Measurements from ENCODE around the gene CXorf38.
"Not testable (repeated sequence)": the region's sequence is repeated elsewhere in the genome, so short reads cannot be mapped to it uniquely, and the experiment has no call there.

Gene CXorf38

DNA sequence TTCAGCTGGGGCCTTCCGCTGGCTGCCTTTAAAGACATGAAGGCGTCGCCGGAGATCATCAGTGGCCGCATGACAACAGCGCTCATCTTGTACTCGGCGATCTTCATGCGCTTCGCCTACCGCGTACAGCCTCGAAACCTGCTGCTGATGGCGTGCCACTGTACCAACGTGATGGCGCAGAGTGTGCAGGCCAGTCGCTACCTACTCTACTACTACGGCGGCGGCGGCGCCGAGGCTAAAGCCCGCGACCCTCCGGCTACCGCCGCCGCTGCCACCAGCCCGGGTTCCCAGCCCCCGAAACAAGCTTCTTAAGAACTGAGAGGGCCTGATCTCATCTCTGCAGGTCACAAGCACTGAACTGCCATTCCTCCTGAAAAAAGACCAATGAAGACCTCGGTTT lies 23.7 kb downstream of the CXorf38 start:
- DNase-seq, result no peak

DNA sequence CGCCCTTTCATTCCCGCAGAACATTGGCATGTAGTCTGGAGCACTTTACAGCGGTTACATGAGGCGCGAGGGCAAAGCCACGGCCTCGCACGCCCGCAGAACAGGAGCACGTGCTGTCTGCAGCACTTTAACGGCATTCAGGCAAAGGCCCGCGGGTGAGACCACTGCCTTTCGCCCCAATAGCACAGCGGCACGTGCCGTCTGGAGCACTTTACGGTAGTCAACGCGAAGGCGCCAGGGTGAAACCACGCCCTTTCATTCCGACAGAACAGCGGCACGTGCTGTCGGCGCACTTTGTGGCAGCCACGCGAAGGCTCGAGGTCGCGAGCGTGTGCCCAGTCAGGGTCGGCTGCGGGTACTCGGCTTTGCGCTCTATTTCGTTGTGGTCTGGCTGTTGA lies 24.2 kb downstream of the CXorf38 start, which contains the start of gene MPC1L:
TSS of gene MPC1L (plus strand) at position 290 of the 398 bp plus-strand sequence. CDS start 138 bp downstream, outside the sequence.
- no peak for DNase-seq

DNA sequence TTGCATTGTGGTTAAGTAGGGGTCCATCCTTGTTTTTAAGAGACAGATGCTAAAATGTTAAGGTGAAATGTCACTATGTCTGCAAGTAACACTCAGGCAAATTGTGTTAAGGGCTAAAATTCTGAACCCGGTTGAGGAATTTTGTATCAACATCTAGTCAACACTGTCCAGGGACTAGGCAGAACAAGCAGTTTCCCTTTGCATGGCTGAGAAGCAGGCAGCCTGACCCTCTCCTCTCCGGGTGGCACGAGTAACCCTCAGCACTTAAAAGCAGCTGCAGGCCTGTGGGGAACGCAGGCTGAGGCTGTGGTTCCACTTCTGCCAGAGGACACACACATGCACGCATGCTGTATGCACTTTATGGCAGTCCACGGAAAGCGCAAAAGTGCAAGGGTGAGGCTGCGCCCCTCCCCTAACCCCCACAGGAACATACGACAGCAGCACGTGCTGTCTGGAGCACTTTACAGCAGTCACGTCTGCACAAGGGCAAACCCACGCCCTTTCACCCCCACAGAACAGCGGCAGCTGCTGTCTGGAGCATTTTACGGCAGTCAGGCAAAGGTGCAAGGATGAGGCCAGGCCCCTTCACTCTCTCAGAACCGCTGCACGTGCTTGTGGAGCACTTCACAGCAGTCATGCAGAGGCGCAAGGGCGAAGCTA lies 24.8 kb downstream of the CXorf38 start:
- no peak for DNase-seq

DNA sequence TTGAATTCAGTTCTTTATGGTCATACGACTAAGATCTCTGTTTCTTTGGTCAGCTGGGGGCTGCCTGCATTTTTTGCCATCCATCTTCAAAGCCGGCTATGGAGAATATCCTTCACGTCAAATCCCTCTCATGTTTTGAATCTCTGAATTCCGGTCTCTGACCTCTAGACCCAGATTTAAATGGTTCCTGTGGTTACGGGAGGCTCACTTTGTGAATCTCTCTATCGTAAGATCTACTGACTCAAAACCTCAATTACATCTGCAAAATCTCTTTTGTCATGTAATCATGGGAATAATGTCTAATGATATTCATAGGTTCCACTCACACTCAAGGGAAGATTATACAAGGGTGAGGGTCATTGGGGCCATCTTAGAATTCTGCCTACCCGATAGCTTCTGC lies 29.8 kb downstream of the CXorf38 start:
- DNase-seq, result no peak

DNA sequence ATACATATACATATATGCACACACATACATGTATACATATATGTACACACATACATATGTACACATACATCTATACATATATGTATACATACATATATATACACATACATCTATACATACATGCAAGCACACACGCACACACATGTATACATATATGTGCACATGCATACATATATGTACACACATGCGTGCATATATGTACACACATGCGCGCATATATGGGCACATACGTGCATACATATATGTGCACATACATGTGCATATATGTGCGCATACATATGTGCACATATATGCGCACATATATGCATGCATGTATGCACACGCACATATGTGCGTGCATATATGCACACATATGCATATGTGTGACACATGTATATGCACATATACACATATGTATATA lies 31.4 kb downstream of the CXorf38 start:
- DNase-seq, result no peak

DNA sequence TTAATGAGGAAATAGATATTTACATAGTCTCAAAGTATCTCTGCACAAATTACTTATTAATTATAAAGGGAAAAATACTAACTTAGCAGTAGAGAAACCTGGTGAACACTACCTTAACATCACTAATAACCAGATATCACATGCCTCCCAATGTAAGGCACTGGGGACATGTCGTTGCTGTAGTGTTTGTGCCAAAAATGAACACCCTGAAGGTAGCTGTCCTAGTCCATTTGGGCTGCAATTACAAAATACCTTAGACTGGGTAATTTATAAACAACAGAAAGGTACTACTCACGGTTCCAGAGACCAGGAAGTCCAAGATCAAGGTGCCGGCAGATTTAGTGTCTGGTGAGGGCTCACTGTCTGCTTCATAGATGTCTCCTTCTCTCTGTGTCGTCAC lies 34.9 kb downstream of the CXorf38 start:
- DNase-seq, result no peak

DNA sequence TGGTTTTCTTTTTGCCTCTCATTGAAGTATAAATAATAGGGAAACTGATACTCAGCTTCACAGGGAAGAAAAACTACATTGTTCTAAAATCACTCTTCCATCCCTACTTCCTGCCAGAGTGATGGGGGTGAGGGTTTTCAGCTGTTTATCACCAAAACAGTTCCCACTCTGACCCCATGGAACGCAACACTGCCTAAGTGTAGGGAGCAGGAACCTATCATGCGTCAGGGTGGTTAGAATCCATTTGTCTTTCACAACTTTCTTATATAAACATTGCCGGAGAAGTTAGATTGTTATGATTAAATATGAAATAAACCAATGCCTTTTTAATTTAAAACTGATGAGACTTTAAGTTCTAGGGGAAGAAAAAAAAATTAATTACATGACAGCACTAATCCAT lies 40.0 kb downstream of the CXorf38 start:
- DNase-seq, result no peak

DNA sequence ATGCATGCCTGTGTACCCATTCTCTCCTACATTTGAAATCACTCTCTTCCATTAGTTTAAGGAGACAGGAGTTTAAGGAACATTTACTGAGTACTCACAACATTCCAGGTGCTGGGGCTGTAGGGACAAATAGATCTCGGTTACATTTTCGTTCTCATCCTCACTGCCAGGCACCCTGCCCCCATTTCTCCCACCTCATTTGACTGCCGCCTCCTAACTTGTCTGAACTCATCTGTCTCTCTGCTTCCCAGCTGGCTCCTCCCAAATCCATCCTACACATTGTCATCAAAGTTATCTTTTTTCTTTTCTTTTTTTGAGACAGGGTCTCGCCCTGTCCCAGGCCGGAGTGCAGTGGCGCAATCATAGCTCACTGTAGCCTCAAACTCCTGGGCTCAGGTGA lies 43.9 kb downstream of the CXorf38 start:
- no peak for DNase-seq

DNA sequence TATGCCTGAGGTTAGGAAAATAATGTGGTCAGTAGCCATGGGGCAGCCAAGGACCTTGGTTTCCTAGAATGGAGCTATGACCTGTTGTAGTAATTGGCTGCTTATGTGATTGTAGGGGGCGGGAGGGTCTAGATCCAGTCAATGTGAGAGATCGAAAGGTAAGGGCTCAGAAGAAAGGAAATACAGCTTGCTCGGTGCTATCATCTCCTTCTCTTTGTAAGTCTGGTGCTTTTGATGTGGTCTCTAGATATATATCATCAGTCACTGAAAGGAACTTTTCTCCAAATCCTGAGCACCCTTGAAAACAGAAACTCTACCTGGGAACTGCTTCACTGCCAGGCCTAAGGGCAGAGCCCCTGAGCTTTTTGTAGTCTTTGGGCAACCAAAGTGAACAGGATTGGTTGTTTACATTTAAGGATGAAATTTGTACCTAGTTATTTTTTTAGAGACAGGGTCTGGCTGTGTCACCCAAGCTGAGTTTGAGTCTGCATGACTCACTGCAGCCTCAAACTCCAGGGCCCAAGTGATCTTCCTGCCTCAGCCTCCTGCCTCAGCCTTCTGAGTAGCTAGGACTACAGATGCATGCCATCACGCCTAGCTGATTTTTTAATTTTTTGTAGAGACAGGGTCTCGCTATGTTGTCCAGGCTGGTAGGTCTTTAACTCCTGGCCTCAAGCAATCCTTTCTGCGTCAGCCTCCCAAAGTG lies 57.6 kb downstream of the CXorf38 start:
- not testable (repeated sequence) for DNase-seq

DNA sequence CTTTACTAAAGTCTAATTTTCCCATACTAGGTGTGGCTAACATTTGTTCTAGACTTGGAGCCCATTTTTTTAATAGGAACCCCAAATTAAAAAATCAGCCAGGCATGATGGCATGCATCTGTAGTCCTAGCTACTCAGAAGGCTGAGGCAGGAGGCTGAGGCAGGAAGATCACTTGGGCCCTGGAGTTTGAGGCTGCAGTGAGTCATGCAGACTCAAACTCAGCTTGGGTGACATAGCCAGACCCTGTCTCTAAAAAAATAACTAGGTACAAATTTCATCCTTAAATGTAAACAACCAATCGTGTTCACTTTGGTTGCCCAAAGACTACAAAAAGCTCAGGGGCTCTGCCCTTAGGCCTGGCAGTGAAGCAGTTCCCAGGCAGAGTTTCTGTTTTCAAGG lies 59.7 kb downstream of the CXorf38 start:
- DNase-seq, result not testable (repeated sequence)

DNA sequence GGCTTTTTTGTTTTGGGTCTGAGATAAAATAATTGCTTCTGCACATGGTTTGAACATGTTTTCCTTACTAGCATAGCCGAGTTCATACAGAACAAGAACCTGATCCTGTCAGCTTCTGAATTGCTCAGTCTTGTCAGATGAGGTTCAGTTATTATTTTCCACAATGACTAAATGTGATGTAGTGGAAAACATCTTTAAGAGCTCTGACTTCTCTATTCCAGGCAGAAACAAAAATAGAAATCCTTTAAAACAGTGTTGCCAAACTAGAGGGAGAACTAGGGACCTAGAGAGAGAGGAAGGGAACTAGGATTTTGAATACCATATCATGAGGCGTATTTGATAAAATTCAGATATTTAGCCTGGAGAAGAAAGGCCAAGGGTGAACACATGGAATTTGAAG lies 64.5 kb downstream of the CXorf38 start:
- DNase-seq, result no peak

DNA sequence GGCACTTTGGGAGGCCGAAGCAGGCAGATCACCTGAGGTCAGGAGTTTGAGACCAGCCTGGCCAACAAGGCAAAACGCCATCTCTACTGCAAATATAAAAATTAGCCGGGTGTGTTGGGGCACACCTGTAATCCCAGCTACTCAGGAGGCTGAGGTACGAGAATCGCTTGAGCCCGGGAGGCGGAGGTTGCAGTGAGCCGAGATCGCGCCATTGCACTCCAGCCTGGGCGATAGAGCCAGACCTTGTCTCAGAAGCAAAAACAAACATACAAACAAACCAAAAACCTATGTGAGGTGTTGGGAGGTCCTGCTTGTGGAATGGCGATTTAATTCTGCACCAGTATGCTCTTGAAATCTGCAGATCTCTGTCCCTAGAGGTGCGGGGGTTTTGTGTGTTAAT lies 65.2 kb downstream of the CXorf38 start:
- DNase-seq, result not testable (repeated sequence)

DNA sequence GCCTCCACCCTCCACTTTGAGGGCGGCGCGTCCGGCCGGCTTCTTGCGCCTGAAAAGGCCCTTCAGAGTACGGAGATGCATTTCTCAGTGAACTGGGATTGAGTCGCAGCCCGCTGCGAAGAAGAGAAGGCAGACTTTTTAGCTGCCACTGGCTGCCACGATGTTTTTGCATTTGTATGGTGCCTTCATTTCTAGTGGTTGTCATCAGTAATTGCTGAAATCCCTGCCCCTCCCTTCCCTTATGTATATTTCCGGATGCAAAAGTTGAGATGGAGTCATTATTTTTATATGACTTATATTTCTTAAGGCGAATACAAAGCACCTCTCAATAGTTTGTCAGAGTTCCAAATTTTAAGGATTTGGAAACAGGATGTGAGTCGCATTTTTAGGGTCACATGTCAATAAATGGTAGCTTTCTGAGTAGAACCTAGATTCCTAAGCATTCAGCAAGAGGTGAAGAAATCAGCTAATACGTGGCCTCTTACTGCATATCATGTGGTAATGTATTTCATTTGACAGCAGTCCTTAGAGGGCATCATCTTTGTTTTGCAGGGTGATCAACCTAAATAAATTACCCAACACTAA lies 65.9 kb downstream of the CXorf38 start:
- DNase-seq, result no peak

DNA sequence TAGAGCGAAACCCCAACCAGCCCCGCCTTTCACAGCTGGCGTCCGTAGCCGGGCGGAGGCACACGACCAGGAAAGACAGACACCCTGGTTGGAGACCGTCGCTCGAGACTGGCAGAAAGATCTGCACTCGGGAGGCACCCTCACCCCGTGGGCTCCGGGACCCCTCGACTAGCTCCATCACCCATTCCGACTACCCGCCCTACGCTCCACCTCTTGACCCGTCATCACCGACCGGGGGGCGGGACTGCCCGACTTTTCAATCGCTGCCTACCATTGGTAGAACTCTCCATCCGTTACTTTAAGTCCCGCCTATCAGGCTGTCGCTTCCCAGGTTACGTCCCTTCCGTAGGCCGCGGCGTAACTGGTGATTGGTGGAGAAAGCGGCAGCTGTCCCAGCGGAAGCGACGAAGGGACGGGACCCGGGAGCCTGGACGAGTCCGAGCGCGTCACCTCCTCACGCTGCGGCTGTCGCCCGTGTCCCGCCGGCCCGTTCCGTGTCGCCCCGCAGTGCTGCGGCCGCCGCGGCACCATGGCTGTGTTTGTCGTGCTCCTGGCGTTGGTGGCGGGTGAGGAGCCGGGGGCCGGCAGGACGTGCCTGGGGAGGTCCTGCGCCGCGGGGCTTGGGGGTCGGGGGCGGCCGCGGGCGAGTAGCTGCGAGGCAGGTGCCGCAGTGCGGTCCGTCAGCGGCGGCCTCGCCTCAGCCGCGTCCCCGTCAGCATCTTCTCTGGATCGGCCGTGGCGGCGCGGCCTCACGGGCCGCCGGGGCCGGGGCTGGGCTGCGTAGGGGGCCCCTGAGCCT lies 66.6 kb downstream of the CXorf38 start, which contains the start of gene ATP6AP2:
TSS of gene ATP6AP2 (plus strand) at position 434 of the 799 bp plus-strand sequence. CDS start at position 530, 96 bp downstream.
- DNase-seq, result peak; percentile 82

DNA sequence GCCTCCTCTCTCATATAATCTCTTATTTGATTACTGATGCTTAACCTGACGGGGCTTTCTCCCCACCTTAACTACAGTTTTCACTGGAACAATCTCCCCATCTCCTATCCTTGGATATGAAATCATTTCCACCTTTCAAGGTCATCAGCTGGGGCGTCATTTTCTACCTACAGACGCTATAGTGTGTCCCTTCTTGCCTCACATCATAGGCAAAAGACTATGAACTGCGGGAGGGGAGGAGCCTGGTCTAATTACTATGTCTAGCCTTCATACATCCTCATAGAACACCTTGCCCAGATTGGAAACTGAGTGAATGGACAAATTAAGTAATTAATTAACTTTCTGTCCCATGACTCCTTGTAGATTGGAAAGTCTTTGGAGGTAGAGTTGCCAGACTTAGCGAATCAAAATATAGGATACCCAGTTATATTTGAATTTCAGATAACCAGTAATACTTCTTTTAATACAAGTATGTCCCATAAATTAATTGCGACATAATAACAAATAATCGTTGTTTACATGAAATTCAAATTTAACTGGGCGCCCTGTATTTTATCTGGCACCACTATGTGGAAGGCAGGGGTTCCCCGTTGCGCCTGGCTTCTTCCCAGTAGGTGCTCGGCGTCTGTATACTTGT lies 67.3 kb downstream of the CXorf38 start:
- DNase-seq, result no peak

DNA sequence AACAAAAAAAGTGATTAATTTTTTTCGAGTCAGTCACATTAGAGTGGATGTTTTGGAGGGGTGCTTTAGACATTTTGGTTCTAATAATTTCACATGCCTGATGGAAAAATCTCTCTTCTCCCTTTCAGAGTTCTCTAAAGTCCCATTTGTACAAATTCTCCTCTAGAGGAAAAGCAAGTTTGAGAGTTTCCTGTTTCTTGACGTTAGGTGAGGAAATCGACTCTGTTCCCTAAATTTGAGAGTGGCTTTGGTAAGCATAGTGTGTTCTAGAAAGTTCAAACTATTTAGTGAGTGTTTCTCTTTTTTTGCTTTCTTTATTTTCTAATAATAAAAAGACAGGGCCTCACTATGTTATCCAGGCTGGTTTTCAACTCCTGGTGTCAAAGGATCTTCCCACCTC lies 68.2 kb downstream of the CXorf38 start:
- DNase-seq, result no peak

DNA sequence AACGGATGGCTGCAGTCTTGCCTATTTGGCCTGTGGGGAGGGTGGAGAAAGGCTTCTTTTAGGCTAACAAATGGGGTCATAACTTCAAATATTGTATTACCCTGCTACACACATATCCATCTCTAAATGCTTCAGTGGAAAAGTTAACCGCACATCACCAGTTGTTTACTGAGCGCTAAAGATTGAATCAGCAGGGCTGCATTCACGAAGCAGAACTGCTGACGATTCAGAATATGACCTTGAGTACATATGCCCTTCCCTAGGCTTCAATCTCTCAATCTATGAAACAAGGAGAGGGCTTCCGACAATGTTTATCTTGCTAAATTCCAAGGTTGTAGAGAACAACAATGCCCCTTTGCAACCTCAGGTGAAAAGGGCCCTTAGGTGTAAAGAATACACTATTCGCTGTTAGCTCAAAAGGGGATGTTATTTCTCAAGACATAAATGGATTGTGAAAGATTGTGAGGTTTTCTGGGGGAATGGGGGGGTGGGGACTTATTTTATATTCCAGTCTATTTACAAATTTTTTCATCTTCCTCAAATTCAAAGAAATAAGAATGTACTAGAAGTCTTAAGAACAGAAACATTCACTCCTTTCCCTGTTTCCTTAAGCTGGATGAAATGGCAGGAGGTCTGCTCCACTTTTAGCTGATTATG lies 69.2 kb downstream of the CXorf38 start:
- no peak for DNase-seq
